GM12878 (cell line): ENCODE measurements around the gene UNC5CL. TPM values are rescaled to one million over a fixed set of nuclear protein-coding genes. Genes with fewer than 3 reads are reported as not detected.

Source experiments
- ATAC-seq: fragments of 200-7000 bp; cut with Tn5 transposase; 3 replicates; pipeline ENCODE4 v1.9.1; 2020; ENCODE audit warnings: mild to moderate bottlenecking, moderate library complexity
- BruUV-seq: library from RNA; stranded (reverse); fragments of 400-500 nt; replicated peaks from 2 replicates; lab custom pipeline; 2021; lab: Mats Ljungman, UMichigan
- CTCF ChIA-PET: fragments of 300-600 bp; sonication (Branson Sonifier 250); formaldehyde crosslinking; extraction: SDS; loops from one replicate; lab custom pipeline; 2021; ENCODE audit warnings: inconsistent platforms; lab: Yijun Ruan, JAX
- POLR2A ChIA-PET: fragments of 350-600 bp; formaldehyde crosslinking; extraction: SDS; loops from one replicate; lab custom pipeline; 2021; ENCODE audit warnings: inconsistent platforms; lab: Charles Lee
- RAD21 ChIA-PET: fragments of 300-600 bp; sonication (Branson Sonifier 250); formaldehyde crosslinking; loops from one replicate; lab custom pipeline; 2023; ENCODE audit warnings: antibody characterized with exemption; ENCODE audit not compliant: unreplicated experiment; lab: Charles Lee
- SMC1A ChIA-PET: fragments of 300-600 bp; sonication (Branson Sonifier 250); formaldehyde crosslinking; loops from one replicate; lab custom pipeline; 2023; ENCODE audit not compliant: unreplicated experiment, uncharacterized antibody; lab: Charles Lee
- DNase-seq: peaks from one replicate; pipeline ENCODE4 v3.0.0-alpha.2; 2011; ENCODE audit warnings: low read depth, low spot score
- FAIRE-seq: peaks from 3 replicates; lab custom pipeline; 2011; peaks lifted over from hg19 to GRCh38; lab: Jason Lieb, UNC
- H2AFZ ChIP-seq: 2 replicates; pipeline ENCODE4 v1.6.0; 2011; ENCODE audit warnings: low read depth, low read length, control low read depth; ENCODE audit not compliant: control insufficient read depth
- H3K27ac ChIP-seq: 2 replicates; pipeline ENCODE4 v1.5.1; 2011; ENCODE audit warnings: control low read depth; ENCODE audit not compliant: control insufficient read depth, insufficient read depth
- H3K27me3 ChIP-seq, 2 experiments: replicated peaks in 1 of 2; 2 replicates each; pipeline versions ENCODE4 v1.6.0 to v1.6.1; 2011; ENCODE audit warnings: low read length in 1 of 2; ENCODE audit not compliant: control insufficient read depth in 2 of 2, insufficient read depth in 2 of 2
- H3K36me3 ChIP-seq, 2 experiments: 2 replicates each; pipeline ENCODE4 v1.5.1; 2011; ENCODE audit warnings: low read length in 1 of 2; ENCODE audit not compliant: control insufficient read depth in 2 of 2, insufficient read depth in 2 of 2
- H3K4me1 ChIP-seq: 2 replicates; pipeline ENCODE4 v1.6.1; 2011; ENCODE audit warnings: mild to moderate bottlenecking, low read length, moderate library complexity, mixed read lengths; ENCODE audit not compliant: control insufficient read depth, insufficient read depth
- H3K4me2 ChIP-seq: 2 replicates; pipeline ENCODE4 v1.6.0; 2011; ENCODE audit warnings: control low read depth; ENCODE audit not compliant: control insufficient read depth, insufficient read depth
- H3K4me3 ChIP-seq: fragments of 200-600 bp; sonication (generic); 2 replicates; pipeline ENCODE4 v1.5.1; 2016
- H3K79me2 ChIP-seq: 2 replicates; pipeline ENCODE4 v1.6.0; 2011; ENCODE audit warnings: low read length; ENCODE audit not compliant: control insufficient read depth, insufficient read depth
- H3K9ac ChIP-seq: 2 replicates; pipeline ENCODE4 v1.8.0; 2011; ENCODE audit warnings: low read length, control low read depth, mixed read lengths; ENCODE audit not compliant: control insufficient read depth, insufficient read depth
- H3K9me3 ChIP-seq: replicated peaks from 3 replicates; pipeline ENCODE4 v1.5.1; 2011; ENCODE audit warnings: mild to moderate bottlenecking, low read length; ENCODE audit not compliant: control insufficient read depth, insufficient read depth
- H4K20me1 ChIP-seq: 2 replicates; pipeline ENCODE4 v1.6.0; 2011; ENCODE audit not compliant: control insufficient read depth, insufficient read depth
- ASH2L ChIP-seq: fragments of 300-600, 200-600 bp; sonication (generic); IDR thresholded peaks from 2 replicates; pipeline ENCODE4 v1.6.1; 2017; ENCODE audit warnings: low read depth, mild to moderate bottlenecking, borderline replicate concordance
- BACH1 ChIP-seq: fragments of 450-650 bp; IDR thresholded peaks from 2 replicates; pipeline ENCODE4 v1.6.1; 2017; ENCODE audit warnings: mild to moderate bottlenecking, borderline replicate concordance
- HCFC1 ChIP-seq: fragments of 150-350 bp; IDR thresholded peaks from 2 replicates; pipeline ENCODE4 v1.6.1; 2014; ENCODE audit warnings: low read length
- IKZF2 ChIP-seq, 2 experiments: fragments of 450-650 bp; IDR thresholded peaks; 2 replicates each; pipeline ENCODE4 v1.6.1; 2017; ENCODE audit warnings: mild to moderate bottlenecking in 2 of 2, moderate library complexity in 2 of 2
- KDM1A ChIP-seq: fragments of 200-600 bp; sonication (generic); IDR thresholded peaks from 2 replicates; pipeline ENCODE4 v1.6.1; 2016; ENCODE audit warnings: borderline replicate concordance
- KLF5 ChIP-seq: fragments of 450-650 bp; IDR thresholded peaks from 2 replicates; pipeline ENCODE4 v1.6.1; 2014; ENCODE audit warnings: mild to moderate bottlenecking; ENCODE audit not compliant: partially characterized antibody
- LARP7 ChIP-seq: fragments of 450-650 bp; IDR thresholded peaks from 2 replicates; pipeline ENCODE4 v1.6.1; 2017; ENCODE audit warnings: mild to moderate bottlenecking
- MEF2A ChIP-seq: IDR thresholded peaks from 2 replicates; pipeline ENCODE4 v1.6.1; 2011; ENCODE audit warnings: low read depth, mild to moderate bottlenecking, low read length, moderate library complexity; ENCODE audit not compliant: insufficient read depth
- MXI1 ChIP-seq: fragments of 150-350 bp; IDR thresholded peaks from 2 replicates; pipeline ENCODE4 v1.6.1; 2011; ENCODE audit warnings: low read depth, mild to moderate bottlenecking, inconsistent platforms, low read length, improper control_type of control experiment
- MYB ChIP-seq: fragments of 150-350 bp; IDR thresholded peaks from 2 replicates; pipeline ENCODE4 v1.6.1; 2014; ENCODE audit warnings: mild to moderate bottlenecking, low read depth, low read length, borderline replicate concordance
- PAX5 ChIP-seq: IDR thresholded peaks from 2 replicates; pipeline ENCODE4 v1.6.1; 2011; ENCODE audit warnings: low read depth, low read length, borderline replicate concordance
- POU2F2 ChIP-seq: IDR thresholded peaks from 3 replicates; pipeline ENCODE4 v1.6.1; 2011; ENCODE audit warnings: low read depth, mild to moderate bottlenecking, low read length, borderline replicate concordance
- RAD21 ChIP-seq: IDR thresholded peaks from 2 replicates; pipeline ENCODE4 v1.6.1; 2011; ENCODE audit warnings: mild to moderate bottlenecking, low read depth, low read length, moderate library complexity; ENCODE audit not compliant: insufficient read depth
- RAD51 ChIP-seq: fragments of 450-650 bp; IDR thresholded peaks from 2 replicates; pipeline ENCODE4 v1.6.1; 2016; ENCODE audit warnings: moderate library complexity, mild to moderate bottlenecking, inconsistent platforms
- RCOR1 ChIP-seq: conservative IDR thresholded peaks from 2 replicates; pipeline ENCODE4 v1.6.1; 2012; ENCODE audit warnings: low read depth, low read length, improper control_type of control experiment
- TARDBP ChIP-seq: IDR thresholded peaks from 2 replicates; pipeline ENCODE4 v1.6.1; 2016; ENCODE audit warnings: borderline replicate concordance
- WGBS: methylation state at CpG from one replicate; pipeline ENCODE4 v1.1.6; 2016; ENCODE audit warnings: low lambda C conversion rate; ENCODE audit not compliant: insufficient replicate concordance, insufficient coverage; ENCODE audit errors: missing lambda C conversion rate; 5-methylcytosine and 5-hydroxymethylcytosine counted together
- in situ Hi-C: fragments of 300-500 bp; cut with MboI; formaldehyde crosslinking; loops from 9 replicates; pipeline ENCODE4 v1.14.3; 2018; ENCODE audit warnings: mixed read lengths
- intact Hi-C: fragments of 100-400 bp; cut with micrococcal nuclease; formaldehyde crosslinking; loops from one replicate; pipeline ENCODE4 v1.14.2; 2022; ENCODE audit not compliant: unreplicated experiment
- polyA plus RNA-seq, 11 experiments: library from polyadenylated mRNA; depleted of rRNA in 4 of 11; unstranded in 6 of 11; stranded (reverse) in 5 of 11; fragments of >200 nt; fragmentation: Nextera tagmentation in 4 of 11; fragmentation: Illumina TruSeq in 1 of 11; extraction: Ambion mirVana in 4 of 11; extraction: Trizol in 1 of 11; gene quantifications; 1 replicate in 1 of 11; 2 replicates in 10 of 11; pipeline versions ENCODE4 v1.2.1 to v1.2.3, GENCODE V29; 2011 to 2016; ENCODE audit warnings: inconsistent platforms in 2 of 11, missing spikeins in 2 of 11, low read depth in 1 of 11
- total RNA-seq, 4 experiments: library from RNA; depleted of rRNA in 3 of 4; stranded (reverse); fragments of >200 nt in 3 of 4; fragmentation: Illumina TruSeq in 1 of 4; extraction: Trizol in 1 of 4; gene quantifications; 2 replicates each; pipeline versions ENCODE4 v1.2.1 to v1.2.3, GENCODE V29; 2013 to 2021
- TF ChIP-seq, protein P1 (sequence below): fragments of 450-650 bp; IDR thresholded peaks from 2 replicates; pipeline ENCODE4 v1.6.1; 2018; ENCODE audit warnings: borderline replicate concordance, mild to moderate bottlenecking; ENCODE audit not compliant: partially characterized antibody
- TF ChIP-seq, protein P2 (sequence below): fragments of 450-650 bp; IDR thresholded peaks from 2 replicates; pipeline ENCODE4 v1.6.1; 2017; ENCODE audit warnings: borderline replicate concordance

UNC5CL gene
- total and polyA plus RNA-seq, 10 of the 15 experiments (the other 5 are each of a cell fraction or from before 2014, with no cell fraction given): 0.11 to 1.2 (median 0.46) TPM; not detected in 1

DNA sequence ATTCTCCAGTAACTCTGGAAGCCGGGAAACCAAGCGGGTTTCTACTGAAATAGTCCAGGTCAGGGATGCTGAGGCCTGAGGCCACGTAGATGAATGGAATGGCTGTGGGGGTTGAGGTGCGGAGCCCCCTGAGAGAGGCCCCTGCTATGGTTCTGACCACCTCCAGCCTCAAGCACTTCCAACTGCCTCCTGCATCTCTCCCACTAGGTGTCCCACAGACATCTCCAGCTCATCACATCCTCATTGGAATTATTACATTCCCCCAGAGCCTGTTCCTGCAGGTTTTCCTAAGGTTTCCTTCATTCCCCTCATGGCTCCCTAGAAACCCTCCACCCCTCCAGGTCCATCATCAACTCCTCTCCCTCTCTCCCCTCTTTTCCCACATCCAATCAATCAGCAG lies 48.7 kb downstream of the UNC5CL start:
- ChIA-PET POLR2A (no interaction called here), SMC1A (no interaction called here), RAD21 (no interaction called here), CTCF (interaction anchor here (1.2 kb wide), 1 partner anchor 38 kb away, joined by 4 read pairs; no protein-coding TSS in a partner anchor)
- ATAC-seq: no peak
- Histone ChIP-seq H3K9me3 (no peaks in the 10 kb centered on the region), H3K4me1 (no peaks in the 10 kb centered on the region), H3K36me3 (no peaks in the 10 kb centered on the region), H3K27me3 (peaks cover 0 to 6% of the 10 kb centered on the region in 2 experiments; a peak in 3 of 4 replicates), H3K4me2 (no peak overlapping the region), H3K9ac (no peak overlapping the region), H3K79me2 (no peaks in the 10 kb centered on the region), H3K4me3 (no peak overlapping the region), H4K20me1 (no peaks in the 10 kb centered on the region), H3K27ac (no peak overlapping the region), H2AFZ (no peak overlapping the region)
- DNase-seq: no peak
- intact Hi-C loops: no loop called here
- WGBS: 25% methylated on average over 4 of the region's 4 CpGs
- no peak for TF ChIP-seq PAX5
- no peak for TF ChIP-seq KLF5
- TF ChIP-seq ASH2L: no peak
- no peak for TF ChIP-seq KDM1A
- no peak for TF ChIP-seq MEF2A
- TF ChIP-seq TARDBP: no peak
- TF ChIP-seq HCFC1: no peak
- TF ChIP-seq BACH1: no peak
- TF ChIP-seq RAD51: no peak
- no peak for TF ChIP-seq RAD21
- TF ChIP-seq, protein P1, sequence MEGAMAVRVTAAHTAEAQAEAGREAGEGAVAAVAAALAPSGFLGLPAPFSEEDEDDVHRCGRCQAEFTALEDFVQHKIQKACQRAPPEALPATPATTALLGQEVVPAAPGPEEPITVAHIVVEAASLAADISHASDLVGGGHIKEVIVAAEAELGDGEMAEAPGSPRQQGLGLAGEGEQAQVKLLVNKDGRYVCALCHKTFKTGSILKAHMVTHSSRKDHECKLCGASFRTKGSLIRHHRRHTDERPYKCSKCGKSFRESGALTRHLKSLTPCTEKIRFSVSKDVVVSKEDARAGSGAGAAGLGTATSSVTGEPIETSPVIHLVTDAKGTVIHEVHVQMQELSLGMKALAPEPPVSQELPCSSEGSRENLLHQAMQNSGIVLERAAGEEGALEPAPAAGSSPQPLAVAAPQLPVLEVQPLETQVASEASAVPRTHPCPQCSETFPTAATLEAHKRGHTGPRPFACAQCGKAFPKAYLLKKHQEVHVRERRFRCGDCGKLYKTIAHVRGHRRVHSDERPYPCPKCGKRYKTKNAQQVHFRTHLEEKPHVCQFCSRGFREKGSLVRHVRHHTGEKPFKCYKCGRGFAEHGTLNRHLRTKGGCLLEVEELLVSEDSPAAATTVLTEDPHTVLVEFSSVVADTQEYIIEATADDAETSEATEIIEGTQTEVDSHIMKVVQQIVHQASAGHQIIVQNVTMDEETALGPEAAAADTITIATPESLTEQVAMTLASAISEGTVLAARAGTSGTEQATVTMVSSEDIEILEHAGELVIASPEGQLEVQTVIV: no peak
- TF ChIP-seq, protein P2, sequence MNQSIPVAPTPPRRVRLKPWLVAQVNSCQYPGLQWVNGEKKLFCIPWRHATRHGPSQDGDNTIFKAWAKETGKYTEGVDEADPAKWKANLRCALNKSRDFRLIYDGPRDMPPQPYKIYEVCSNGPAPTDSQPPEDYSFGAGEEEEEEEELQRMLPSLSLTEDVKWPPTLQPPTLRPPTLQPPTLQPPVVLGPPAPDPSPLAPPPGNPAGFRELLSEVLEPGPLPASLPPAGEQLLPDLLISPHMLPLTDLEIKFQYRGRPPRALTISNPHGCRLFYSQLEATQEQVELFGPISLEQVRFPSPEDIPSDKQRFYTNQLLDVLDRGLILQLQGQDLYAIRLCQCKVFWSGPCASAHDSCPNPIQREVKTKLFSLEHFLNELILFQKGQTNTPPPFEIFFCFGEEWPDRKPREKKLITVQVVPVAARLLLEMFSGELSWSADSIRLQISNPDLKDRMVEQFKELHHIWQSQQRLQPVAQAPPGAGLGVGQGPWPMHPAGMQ: no peak
- no peak for TF ChIP-seq MYB
- no peak for TF ChIP-seq POU2F2
- TF ChIP-seq RCOR1: no peak
- no peak for TF ChIP-seq IKZF2 (IDR thresholded peaks at IDR 0.05)
- no peak for TF ChIP-seq LARP7
- no peak for TF ChIP-seq MXI1
- in situ Hi-C loops: no loop called here
- FAIRE-seq: no peak
- BruUV-seq: no TSS peak
